Thyroid gland (tissue), 4 donors: ENCODE measurements around the gene THAP7. TPM values are rescaled to one million over a fixed set of nuclear protein-coding genes. Genes with fewer than 3 reads are reported as not detected.

Experiments used
- DNase-seq, 2 donors: peaks; one replicate each; pipeline ENCODE4 v3.0.0-alpha.2; 2019
- H3K27ac ChIP-seq, 3 donors: fragments of 200-600 bp; sonication (generic); 1 replicate in 2 of 3; 2 replicates in 1 of 3; pipeline ENCODE4 v1.5.1; 2016 to 2019; ENCODE audit warnings: mild to moderate bottlenecking in 1 of 3, moderate library complexity in 1 of 3
- H3K27me3 ChIP-seq: fragments of 200-600 bp; sonication (generic); one replicate; pipeline ENCODE4 v1.5.1; 2019
- H3K36me3 ChIP-seq, 2 donors: fragments of 200-600 bp; sonication (generic); one replicate each; pipeline ENCODE4 v1.5.1; 2016 to 2019
- H3K4me1 ChIP-seq, 2 donors: fragments of 200-600 bp; sonication (generic); one replicate each; pipeline ENCODE4 v1.5.1; 2017 to 2019
- H3K4me3 ChIP-seq, 3 donors: fragments of 200-600 bp; sonication (generic); replicated peaks in 1 of 3; 1 replicate in 2 of 3; 2 replicates in 1 of 3; pipeline ENCODE4 v1.5.1; 2016; ENCODE audit warnings: mild to moderate bottlenecking in 1 of 3
- H3K9me3 ChIP-seq: fragments of 200-600 bp; sonication (generic); one replicate; pipeline ENCODE4 v1.5.1; 2017
- POLR2A ChIP-seq, 2 donors: fragments of 450-650 bp; IDR thresholded peaks; one replicate each; pipeline ENCODE4 v1.6.1; 2017; ENCODE audit warnings: antibody characterized with exemption in 2 of 2, mild to moderate bottlenecking in 2 of 2, moderate library complexity in 1 of 2
- WGBS, 2 donors: methylation state at CpG; one replicate each; pipeline ENCODE4 v1.1.5; 2017; 5-methylcytosine and 5-hydroxymethylcytosine counted together
- intact Hi-C: fragments of 100-400 bp; cut with DNase I; formaldehyde crosslinking; loops from one replicate; pipeline ENCODE4 v1.15.1; 2023
- total RNA-seq, 4 donors: library from RNA; depleted of rRNA; stranded (reverse); fragments of >200 nt; gene quantifications; one replicate each; pipeline ENCODE4 v1.2.3, GENCODE V29; 2016
- TF ChIP-seq, protein P1 (sequence below), 6 experiments: fragments of 200-600 bp in 3 of 6; fragments of 450-650 bp in 3 of 6; sonication (generic) in 3 of 6; IDR thresholded peaks; one replicate each; pipeline ENCODE4 v1.5.1; 2016 to 2019; ENCODE audit warnings: antibody characterized with exemption in 6 of 6, mild to moderate bottlenecking in 2 of 6, inconsistent platforms in 1 of 6, moderate library complexity in 1 of 6

Gene THAP7
- total RNA-seq, 4 donors from 2014 or later = 51.0 to 75.0 (median 58.9) TPM

DNA sequence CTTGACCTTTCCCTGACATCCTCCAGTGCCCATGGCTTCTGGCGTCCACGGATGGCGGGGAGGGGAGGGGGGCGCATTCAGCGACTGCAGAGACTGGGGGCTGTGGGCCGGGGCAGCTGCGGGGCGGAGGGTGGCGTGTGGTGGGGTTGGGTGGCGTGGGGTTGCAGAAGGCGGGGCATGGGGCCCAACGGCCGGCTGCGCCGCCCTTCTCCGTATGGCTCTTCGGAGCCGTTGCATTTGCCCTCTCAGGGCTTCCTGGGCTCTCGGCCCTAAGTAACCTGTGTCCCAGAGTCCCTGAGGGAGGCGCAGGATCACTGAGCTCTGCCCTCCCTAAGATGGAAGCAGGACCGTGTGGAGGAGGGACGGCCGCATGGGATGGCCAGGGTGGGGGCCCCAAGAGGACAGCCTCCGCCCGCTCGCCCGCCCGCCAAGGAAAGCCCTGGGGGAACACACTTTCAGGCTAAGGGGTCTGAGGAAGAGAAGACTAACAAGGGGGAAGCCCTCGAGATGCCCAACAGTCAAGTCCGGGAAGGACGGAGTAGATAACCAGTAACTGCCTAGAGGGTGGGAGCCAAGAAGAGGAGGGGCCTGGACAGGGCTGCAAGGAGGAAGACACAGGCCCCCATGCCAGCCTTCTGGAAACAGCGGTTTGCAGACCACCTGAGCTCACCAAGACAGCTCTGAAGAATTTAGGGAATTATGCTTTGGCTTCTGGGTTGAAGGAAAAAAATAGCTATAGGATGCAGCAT is 44.1 kb downstream of the THAP7 start:
- intact Hi-C loops = no loop called here
- 9 to 24% methylated on average over 7 to 23 of the region's 32 CpGs for WGBS, 2 donors
- DNase-seq = peak; percentile 9 to 23
- peaks cover 4 to 19% of the 10 kb centered on the region in 2 donors for H3K4me1 ChIP-seq
- no peaks in the 10 kb centered on the region for H3K27me3 ChIP-seq
- peak overlapping the region; percentile 32 to 57 (median 53) for H3K4me3 ChIP-seq
- no peak overlapping the region for H3K27ac ChIP-seq
- H3K9me3 ChIP-seq = no peaks in the 10 kb centered on the region
- TF ChIP-seq, protein P1, sequence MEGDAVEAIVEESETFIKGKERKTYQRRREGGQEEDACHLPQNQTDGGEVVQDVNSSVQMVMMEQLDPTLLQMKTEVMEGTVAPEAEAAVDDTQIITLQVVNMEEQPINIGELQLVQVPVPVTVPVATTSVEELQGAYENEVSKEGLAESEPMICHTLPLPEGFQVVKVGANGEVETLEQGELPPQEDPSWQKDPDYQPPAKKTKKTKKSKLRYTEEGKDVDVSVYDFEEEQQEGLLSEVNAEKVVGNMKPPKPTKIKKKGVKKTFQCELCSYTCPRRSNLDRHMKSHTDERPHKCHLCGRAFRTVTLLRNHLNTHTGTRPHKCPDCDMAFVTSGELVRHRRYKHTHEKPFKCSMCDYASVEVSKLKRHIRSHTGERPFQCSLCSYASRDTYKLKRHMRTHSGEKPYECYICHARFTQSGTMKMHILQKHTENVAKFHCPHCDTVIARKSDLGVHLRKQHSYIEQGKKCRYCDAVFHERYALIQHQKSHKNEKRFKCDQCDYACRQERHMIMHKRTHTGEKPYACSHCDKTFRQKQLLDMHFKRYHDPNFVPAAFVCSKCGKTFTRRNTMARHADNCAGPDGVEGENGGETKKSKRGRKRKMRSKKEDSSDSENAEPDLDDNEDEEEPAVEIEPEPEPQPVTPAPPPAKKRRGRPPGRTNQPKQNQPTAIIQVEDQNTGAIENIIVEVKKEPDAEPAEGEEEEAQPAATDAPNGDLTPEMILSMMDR (IDR thresholded peaks at IDR 0.05) = no peak
- no peak for TF ChIP-seq POLR2A (IDR thresholded peaks at IDR 0.05)
- peaks cover 0 to under 1% of the 10 kb centered on the region in 2 donors for H3K36me3 ChIP-seq

DNA sequence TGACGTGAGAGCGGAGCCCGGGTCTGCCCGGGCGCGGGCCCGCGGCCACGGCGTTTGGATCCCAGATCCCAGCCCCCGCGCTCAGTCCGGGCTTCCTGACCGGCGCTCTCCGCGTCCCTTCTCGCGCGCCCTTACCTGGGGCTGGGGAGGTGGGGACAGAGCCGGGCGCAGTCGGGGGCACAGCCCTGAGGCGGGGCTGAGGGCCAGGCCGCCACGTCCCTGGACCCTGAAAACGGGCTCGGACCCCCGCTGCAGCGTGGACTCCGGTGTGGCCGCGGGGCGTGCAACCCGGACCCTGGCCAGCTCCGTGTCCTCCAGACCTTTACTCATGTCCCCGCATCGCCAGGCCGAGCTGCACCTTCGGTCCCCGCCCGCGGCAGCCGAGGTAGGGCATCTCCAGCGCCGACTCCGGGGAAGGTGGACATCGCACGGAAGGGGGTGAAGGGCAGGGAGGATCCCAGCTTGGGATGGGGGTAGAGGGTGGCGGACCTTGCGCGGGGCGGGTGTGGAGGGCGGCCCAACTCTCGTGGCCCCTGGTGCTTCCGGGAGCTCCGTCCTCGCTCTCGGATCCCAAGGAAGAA is 44.7 kb downstream of the THAP7 start:
- Histone ChIP-seq H3K4me1 (peaks cover 4 to 19% of the 10 kb centered on the region in 2 donors), H3K27me3 (no peaks in the 10 kb centered on the region), H3K9me3 (no peaks in the 10 kb centered on the region), H3K4me3 (peak overlapping the region; percentile 32 to 57 (median 53)), H3K27ac (no peak overlapping the region), H3K36me3 (peaks cover under 1 to 5% of the 10 kb centered on the region in 2 donors)
- 0 to 2% methylated on average over 1 to 44 of the region's 59 CpGs for whole genome bisulfite sequencing, 2 donors
- peak in 1 of 2 donors; percentile 38 for DNase-seq
- intact Hi-C loops = no loop called here
- TF ChIP-seq, protein P1 (IDR thresholded peaks at IDR 0.05) = no peak
- TF ChIP-seq POLR2A (IDR thresholded peaks at IDR 0.05) = no peak

DNA sequence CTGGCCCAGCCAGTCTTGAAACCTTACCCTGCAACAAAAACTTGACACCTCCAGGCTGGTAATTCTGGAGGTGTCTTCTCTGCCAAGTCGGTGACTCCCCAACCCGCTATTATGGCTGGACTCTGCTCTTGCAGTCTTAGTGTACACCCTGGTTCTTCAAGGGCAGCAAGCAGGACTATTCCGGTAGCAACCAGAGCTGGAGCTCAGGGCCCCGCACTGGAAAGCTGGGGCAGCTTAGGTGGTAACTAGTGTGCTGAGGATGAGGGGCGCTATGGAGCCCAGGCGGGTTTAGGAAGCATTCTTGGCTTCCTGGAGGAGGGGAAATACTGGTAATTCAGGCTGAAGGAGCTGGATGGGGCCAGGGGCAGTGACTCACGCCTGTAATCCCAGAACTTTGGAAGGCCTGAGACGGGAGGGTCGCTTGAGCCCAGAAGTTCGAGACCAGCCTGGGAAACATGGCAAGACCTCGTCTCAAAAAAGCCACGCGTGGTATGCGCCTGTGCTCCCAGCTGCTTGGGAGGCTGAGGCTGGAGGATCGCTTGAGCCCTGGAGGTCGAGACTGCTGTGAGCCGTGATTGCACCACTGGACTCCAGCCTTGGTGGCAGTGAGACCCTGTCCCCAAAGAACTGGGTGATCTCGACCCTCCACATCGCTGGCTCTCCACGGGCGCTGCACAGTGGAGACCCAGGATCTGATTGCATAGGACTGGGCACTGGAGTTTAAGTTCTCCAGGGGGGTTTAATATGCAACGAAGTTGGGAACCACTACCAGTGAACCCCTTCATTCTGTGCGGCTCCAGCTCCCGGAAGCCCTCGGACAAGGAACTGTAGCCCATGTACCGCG is 45.4 kb downstream of the THAP7 start:
- DNase-seq = peak in 1 of 2 donors; percentile 18
- Histone ChIP-seq H3K27me3 (no peaks in the 10 kb centered on the region), H3K4me3 (peak overlapping the region in 2 of 3 donors; percentile 53 to 57), H3K36me3 (peaks cover 5 to 8% of the 10 kb centered on the region in 2 donors), H3K9me3 (no peaks in the 10 kb centered on the region), H3K27ac (no peak overlapping the region), H3K4me1 (peaks cover 4 to 19% of the 10 kb centered on the region in 2 donors)
- intact Hi-C loops = no loop called here
- 28 to 54% methylated on average over 17 to 18 of the region's 27 CpGs for WGBS, 2 donors
- TF ChIP-seq, protein P1 (IDR thresholded peaks at IDR 0.05) = no peak
- no peak for TF ChIP-seq POLR2A (IDR thresholded peaks at IDR 0.05)

DNA sequence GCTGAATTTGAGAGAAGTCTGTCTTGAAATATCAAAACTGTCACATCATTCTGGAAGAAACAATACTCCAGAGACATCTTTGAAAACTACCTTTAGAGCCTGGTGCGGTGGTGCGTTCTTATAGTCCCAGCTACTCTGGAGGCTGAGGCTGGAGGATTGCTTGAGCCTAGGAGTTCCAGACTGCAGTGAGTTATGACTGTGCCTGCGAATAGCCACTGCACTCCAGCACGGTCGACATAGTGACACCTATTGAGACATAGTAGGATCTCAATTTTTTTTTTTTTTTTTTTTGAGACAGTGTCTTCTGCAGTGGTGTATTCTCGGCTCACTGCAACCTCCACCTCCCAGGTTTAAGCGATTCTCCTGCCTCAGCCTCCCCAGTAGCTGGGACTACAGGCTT is 46.4 kb downstream of the THAP7 start:
- 81 to 87% methylated on average over 7 of the region's 7 CpGs for WGBS, 2 donors
- Histone ChIP-seq H3K36me3 (peaks cover 13 to 15% of the 10 kb centered on the region in 2 donors), H3K4me3 (no peak overlapping the region), H3K4me1 (peaks cover 4 to 19% of the 10 kb centered on the region in 2 donors), H3K27ac (no peak overlapping the region), H3K9me3 (no peaks in the 10 kb centered on the region), H3K27me3 (no peaks in the 10 kb centered on the region)
- TF ChIP-seq, protein P1 (IDR thresholded peaks at IDR 0.05) = no peak
- no peak for TF ChIP-seq POLR2A (IDR thresholded peaks at IDR 0.05)
- intact Hi-C loops = no loop called here
- DNase-seq = no peak
